HG03095 (cell line): ENCODE measurements around the gene BRI3.

ENCODE experiments used
- ATAC-seq: cut with Tn5 transposase; IDR thresholded peaks from one replicate; pipeline ENCODE4 v1.9.1; 2021; ENCODE audit warnings: moderate library complexity; ENCODE audit not compliant: unreplicated experiment

BRI3 gene

GRCh38 chr7:98286701-98287485 lies 5.4 kb downstream of the BRI3 start:
- no peak for ATAC-seq

DNA sequence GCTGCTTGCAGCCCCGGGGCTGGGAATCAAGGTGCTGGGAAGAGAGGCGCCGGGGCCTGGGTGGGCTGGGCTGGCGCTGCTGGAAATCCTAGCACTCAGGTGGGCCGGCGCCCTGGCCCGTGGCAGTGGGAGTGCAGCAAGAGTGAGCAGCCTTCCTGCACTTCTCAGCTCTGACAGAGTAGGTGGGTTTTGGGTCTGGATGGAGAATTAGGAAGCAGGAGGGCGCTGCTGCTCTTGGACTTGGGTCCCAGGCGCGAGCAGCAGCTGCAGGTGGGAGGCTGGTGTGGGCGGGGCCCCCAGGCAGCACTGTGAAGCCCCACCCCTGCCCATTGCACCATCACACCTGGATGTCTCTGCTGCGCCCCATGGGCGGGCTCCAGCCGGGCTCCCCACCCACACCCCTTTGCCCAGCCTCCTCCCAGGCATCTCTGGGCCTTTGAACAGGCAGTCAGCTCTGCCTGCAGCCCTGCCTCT lies 6.0 kb downstream of the BRI3 start:
- ATAC-seq, result no peak

DNA sequence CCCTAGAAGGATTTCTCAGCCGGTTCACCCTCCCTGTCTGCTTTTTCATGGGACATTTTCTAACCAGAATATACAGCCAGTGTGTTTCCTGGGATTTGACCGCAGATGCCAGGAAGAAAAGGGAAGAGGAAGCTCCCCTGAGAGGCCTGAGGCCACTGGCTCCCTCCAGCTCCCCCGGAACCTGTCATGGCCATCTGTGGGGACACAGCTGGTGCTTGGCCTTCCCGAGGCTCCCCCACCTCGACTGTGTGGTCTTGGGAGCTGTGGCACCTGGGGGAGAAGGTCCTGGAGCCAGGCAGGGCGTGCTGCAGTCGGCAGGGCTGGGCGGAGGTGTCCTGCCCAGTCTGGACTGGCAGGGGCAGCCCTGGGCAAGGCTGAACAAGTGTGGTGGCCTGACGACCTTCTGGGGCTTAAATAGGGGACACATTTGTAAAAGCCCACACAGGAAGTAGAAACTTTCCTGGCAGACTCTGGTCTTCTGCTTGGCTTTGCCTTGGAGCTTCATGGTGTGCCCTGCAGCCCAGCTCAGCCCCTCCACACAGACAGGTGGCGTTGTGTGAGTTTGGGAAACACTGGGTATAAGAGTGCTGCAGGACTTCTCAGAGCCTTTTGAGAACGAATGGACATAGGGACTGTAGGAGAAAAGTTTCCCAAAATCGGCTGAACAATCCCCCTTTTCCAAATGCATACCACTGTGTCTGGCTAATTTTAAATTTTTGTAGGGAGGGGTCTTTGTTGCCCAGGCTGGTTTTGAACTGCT lies 6.8 kb downstream of the BRI3 start:
- ATAC-seq, result no peak

- ATAC-seq, result no peak
Observed at GRCh38 chr7:98289333-98289875, 7.9 kb downstream of the BRI3 start.

- ATAC-seq, result no peak
Observed at GRCh38 chr7:98291717-98292116, 10.2 kb downstream of the BRI3 start.

DNA sequence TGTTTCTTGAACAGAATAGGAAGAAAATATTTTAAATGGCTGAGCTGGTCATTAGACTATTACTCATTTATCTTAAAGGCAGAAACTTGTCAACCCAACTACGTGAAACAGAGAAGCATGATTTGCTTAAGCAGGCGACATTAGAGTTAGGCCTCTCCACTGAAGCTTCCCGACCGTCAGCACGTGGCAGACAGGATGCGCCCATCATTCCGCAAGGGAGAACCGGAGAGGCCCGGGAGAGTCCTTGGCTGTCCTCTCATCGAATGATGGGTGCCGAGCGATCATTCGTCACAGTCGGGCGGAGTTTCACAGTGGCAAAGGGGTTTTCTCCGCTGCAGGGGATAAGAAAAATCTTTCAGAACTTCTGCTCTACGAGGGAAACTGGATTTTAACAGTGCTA lies 11.8 kb downstream of the BRI3 start:
- ATAC-seq, result no peak

- ATAC-seq, result no peak
Observed at GRCh38 chr7:98293746-98294145, 12.3 kb downstream of the BRI3 start.

GRCh38 chr7:98294326-98294725 lies 12.8 kb downstream of the BRI3 start:
- no peak for ATAC-seq

- ATAC-seq, result no peak
Observed at GRCh38 chr7:98294798-98295382, 13.4 kb downstream of the BRI3 start.

DNA sequence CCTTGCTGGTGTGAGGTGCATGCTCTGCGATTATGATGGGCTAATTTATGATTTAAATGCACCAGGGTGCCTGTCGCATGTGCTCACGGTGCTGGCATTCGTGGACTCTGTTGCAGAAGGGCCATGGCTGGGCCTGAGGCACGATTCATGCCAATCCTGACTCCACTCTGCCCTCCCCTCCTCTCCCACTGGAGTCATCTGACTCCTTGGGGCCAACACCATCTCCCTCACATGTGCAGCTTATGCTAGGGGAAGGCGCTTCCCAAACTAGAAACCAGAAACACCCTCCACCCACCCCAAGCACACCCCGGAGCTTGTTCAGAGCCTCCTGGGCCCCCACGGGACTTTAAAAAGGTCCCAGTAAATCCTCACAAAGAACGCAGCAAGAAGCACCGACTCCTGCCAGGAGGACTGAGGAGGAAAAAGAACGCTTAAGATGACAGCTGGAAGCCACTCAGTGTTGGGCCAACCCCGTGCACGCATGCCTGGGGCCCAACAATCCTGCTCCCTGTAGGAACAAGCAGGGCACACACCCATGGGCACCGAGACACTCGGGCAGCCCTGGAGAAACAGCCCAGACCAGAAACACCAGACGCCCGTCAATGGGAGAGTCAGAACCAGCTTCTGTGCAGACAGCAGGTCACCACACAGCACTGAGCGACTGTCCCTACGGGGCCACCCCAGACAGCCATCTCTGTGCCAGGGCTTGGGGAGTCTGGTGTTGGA lies 14.1 kb downstream of the BRI3 start:
- ATAC-seq, result no peak

DNA sequence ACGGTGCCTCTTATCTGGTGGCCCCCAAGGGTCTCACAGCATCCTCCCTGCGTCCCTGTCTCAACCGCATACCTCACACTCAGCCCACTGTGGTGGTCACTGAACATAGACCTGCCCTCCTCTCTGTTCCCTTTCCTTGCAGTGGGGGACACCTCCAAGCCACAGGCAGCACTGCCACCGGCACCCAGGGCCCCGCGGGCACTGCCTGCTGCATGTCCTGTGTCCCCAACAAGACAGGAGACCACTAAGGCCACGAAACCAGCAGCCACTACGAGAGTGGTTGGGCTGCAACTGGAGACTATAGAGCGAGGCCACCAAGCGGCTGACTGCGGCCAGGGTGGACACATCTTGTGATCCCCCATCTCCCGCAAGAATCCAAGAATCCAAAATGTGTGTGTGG lies 15.3 kb downstream of the BRI3 start:
- no peak for ATAC-seq

GRCh38 chr7:98297626-98298286 lies 16.3 kb downstream of the BRI3 start:
- no peak for ATAC-seq

GRCh38 chr7:98300595-98301372 lies 19.3 kb downstream of the BRI3 start:
- no peak for ATAC-seq

- ATAC-seq, result no peak
Observed at GRCh38 chr7:98301693-98302470, 20.4 kb downstream of the BRI3 start.

GRCh38 chr7:98303176-98303865 lies 21.8 kb downstream of the BRI3 start:
- no peak for ATAC-seq

DNA sequence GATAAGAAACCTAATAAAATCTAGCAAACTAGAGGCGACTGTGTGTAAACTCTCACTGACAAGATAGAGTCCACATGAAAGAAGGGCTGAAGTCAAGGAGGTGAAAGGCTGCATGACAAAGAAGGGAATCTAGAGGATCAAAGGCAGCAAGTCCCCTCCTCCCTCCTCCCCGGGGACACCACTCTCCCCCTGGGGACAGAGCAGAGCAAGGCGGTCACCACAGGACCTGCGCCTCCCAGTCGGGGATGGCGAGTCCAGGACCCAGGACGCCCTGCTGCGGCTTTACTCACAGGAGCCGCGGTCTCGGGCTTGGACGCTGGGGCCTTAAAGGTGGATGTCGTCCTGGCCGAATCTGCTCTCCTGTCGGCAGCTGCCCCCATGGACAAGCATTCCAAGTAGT lies 22.4 kb downstream of the BRI3 start:
- ATAC-seq, result no peak

- ATAC-seq, result no peak
Observed at GRCh38 chr7:98305951-98306535, 24.6 kb downstream of the BRI3 start.

DNA sequence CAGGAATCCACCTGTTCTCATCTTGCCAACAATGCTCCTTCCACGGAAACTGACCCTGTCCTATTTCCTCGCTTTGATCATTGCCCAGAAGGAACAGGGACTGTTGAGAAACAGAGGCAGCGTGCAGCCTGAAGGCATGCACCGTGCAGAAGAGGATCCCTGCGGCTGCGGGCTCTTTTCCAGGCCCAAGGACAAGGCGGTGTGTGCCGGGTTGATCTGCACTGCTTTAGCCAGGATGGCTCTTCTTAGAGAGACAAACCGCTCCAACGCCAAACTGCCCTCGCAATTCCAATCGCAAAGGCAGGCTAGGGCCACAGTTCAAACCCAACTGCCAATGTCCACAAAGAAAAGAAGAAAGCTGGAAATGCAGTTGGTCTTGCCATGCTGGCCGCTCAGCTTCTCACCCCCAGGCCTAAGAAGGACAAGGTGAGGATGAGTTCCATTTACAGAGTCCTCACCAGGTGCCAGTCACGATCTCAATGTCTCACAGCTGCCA lies 26.5 kb downstream of the BRI3 start:
- no peak for ATAC-seq
